Measurements from ENCODE around the gene SDHA. TPM values are rescaled to one million over a fixed set of nuclear protein-coding genes. Genes with fewer than 3 reads are reported as not detected.
"Not testable (repeated sequence)": the region's sequence is repeated elsewhere in the genome, so short reads cannot be mapped to it uniquely, and the experiment has no call there.

Gene SDHA
- total RNA-seq, 1 experiment from 2014 or later, result 109 TPM

- no peak for DNase-seq (ENCODE audit: low read depth)
Observed at GRCh38 chr5:298737-299125, 80.6 kb downstream of the SDHA start.

GRCh38 chr5:299921-300320 is 81.8 kb downstream of the SDHA start:
- not testable (repeated sequence) for DNase-seq (ENCODE audit: low read depth)

- DNase-seq (ENCODE audit: low read depth), result not testable (repeated sequence)
Observed at GRCh38 chr5:300691-301435, 82.7 kb downstream of the SDHA start.

- DNase-seq (ENCODE audit: low read depth), result not testable (repeated sequence)
Observed at GRCh38 chr5:302416-302815, 84.3 kb downstream of the SDHA start.

GRCh38 chr5:302966-303365 is 84.8 kb downstream of the SDHA start:
- no peak for DNase-seq (ENCODE audit: low read depth)

GRCh38 chr5:303741-304140 is 85.6 kb downstream of the SDHA start:
- not testable (repeated sequence) for DNase-seq (ENCODE audit: low read depth)

- no peak for DNase-seq (ENCODE audit: low read depth)
Observed at GRCh38 chr5:305050-305449, 86.9 kb downstream of the SDHA start.

- DNase-seq (ENCODE audit: low read depth), result no peak
Observed at GRCh38 chr5:305459-305858, 87.3 kb downstream of the SDHA start.

GRCh38 chr5:306011-306805 is 88.1 kb downstream of the SDHA start:
- no peak for DNase-seq (ENCODE audit: low read depth)

Other genes with a start within 250 kb of the SDHA start
- 5.7 and 9.9 TPM in 2 replicates for gene PLEKHG4B, start 126.2 kb upstream of the SDHA start, total RNA-seq (2014; rRNA removed; shearing (Covaris generic))
- gene LRRC14B, start 26.8 kb upstream of the SDHA start, total RNA-seq (2014; rRNA removed; shearing (Covaris generic)), result not detected in 2 replicates
- gene CCDC127, start 167 bp upstream of the SDHA start, total RNA-seq (2014; rRNA removed; shearing (Covaris generic)), result 3.4 and 5.4 TPM in 2 replicates
- 120 and 149 TPM in 2 replicates for gene PDCD6, start 53.3 kb downstream of the SDHA start, total RNA-seq (2014; rRNA removed; shearing (Covaris generic))
- 49.1 and 50.6 TPM in 2 replicates for gene AHRR, start 103.4 kb downstream of the SDHA start, total RNA-seq (2014; rRNA removed; shearing (Covaris generic))
- gene EXOC3, start 224.9 kb downstream of the SDHA start, total RNA-seq (2014; rRNA removed; shearing (Covaris generic)), result 32.2 and 36.7 TPM in 2 replicates